Endothelial cell of umbilical vein (primary cell): ENCODE results near the gene GRIN3A.

Source experiments
- MYC ChIP-seq: IDR thresholded peaks from one replicate; pipeline ENCODE4 v1.6.1; 2011; ENCODE audit warnings: mild to moderate bottlenecking, low read depth, low read length
- POLR2A ChIP-seq: IDR thresholded peaks from 2 replicates; pipeline ENCODE4 v1.6.1; 2012; ENCODE audit warnings: low read depth, mild to moderate bottlenecking, control low read depth, low read length
- POLR2AphosphoS5 ChIP-seq: IDR thresholded peaks from 2 replicates; pipeline ENCODE4 v1.6.1; 2012; ENCODE audit warnings: low read depth, mild to moderate bottlenecking, control low read depth, low read length, moderate library complexity; ENCODE audit not compliant: insufficient read depth
- TF ChIP-seq, protein P1 (sequence below), 2 donors: IDR thresholded peaks; 1 replicate in 1 of 2; 2 replicates in 1 of 2; pipeline ENCODE4 v1.5.1; 2011; ENCODE audit warnings: low read length in 2 of 2, mild to moderate bottlenecking in 2 of 2, moderate library complexity in 2 of 2, control low read depth in 1 of 2, inconsistent platforms in 1 of 2, low read depth in 1 of 2; ENCODE audit not compliant: insufficient read depth in 1 of 2; ENCODE audit errors: extremely low read depth in 1 of 2

DNA sequence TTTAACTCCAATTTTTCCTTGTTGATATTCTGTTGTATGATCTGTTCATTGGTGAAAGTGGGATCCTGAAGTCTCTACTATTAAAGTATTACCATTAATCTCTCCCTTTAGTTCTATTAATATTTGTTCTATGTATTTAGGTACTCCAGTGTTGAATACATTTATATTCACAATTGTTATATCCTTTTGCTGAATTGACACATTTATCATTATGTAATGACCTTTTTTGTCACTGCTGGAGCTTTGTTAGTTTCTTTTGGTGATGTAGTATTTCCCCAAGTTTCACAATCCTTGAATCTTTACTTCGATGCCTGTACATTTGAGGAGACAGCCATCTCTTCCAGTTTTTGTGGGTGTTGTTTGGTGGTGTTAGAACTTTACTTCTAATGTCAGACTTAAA, 90.0 kb downstream of the GRIN3A start:
- TF ChIP-seq, protein P1, sequence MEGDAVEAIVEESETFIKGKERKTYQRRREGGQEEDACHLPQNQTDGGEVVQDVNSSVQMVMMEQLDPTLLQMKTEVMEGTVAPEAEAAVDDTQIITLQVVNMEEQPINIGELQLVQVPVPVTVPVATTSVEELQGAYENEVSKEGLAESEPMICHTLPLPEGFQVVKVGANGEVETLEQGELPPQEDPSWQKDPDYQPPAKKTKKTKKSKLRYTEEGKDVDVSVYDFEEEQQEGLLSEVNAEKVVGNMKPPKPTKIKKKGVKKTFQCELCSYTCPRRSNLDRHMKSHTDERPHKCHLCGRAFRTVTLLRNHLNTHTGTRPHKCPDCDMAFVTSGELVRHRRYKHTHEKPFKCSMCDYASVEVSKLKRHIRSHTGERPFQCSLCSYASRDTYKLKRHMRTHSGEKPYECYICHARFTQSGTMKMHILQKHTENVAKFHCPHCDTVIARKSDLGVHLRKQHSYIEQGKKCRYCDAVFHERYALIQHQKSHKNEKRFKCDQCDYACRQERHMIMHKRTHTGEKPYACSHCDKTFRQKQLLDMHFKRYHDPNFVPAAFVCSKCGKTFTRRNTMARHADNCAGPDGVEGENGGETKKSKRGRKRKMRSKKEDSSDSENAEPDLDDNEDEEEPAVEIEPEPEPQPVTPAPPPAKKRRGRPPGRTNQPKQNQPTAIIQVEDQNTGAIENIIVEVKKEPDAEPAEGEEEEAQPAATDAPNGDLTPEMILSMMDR (IDR thresholded peaks at IDR 0.05; ENCODE audit: extremely low read depth in 1 of 2, insufficient read depth in 1 of 2, low read depth in 1 of 2, low read length in 2 of 2), result no peak
- TF ChIP-seq POLR2A (no peak), POLR2AphosphoS5 (no peak), MYC (no peak)
